ENCODE results near the gene ZNF615. TPM values are rescaled to one million over a fixed set of nuclear protein-coding genes. Genes with fewer than 3 reads are reported as not detected.
A peak's percentile ranks its signal among the peaks of the same experiment; 100 is the strongest.
"Not testable (repeated sequence)": the region's sequence is repeated elsewhere in the genome, so short reads cannot be mapped to it uniquely, and the experiment has no call there.

Gene ZNF615
- total RNA-seq, 4 donors from 2014 or later: 3.6 to 23.9 (median 14.4) TPM

- in situ Hi-C loops (cut with MboI; ENCODE audit: low pct_ligation_motif_present in 1 of 4, low pct_unique_long_range_greater_than_20kb in 1 of 4, low sequenced_read_pairs in 3 of 4) (no loop called here), intact Hi-C loops (cut with DNase I; ENCODE audit: low total_unique reads) (no loop called here)
- no peaks in the 10 kb centered on the region for H3K4me1 ChIP-seq
- TF ChIP-seq EP300 (IDR thresholded peaks at IDR 0.05; ENCODE audit: low read depth) (no peak), POLR2A (IDR thresholded peaks at IDR 0.05) (no peak), POLR2AphosphoS5 (IDR thresholded peaks at IDR 0.05) (no peak), CTCF (IDR thresholded peaks at IDR 0.05) (no peak)
- no peaks in the 10 kb centered on the region for H3K27me3 ChIP-seq
- peaks cover 68 to 86% of the 10 kb centered on the region in 2 donors for H3K9me3 ChIP-seq
- H3K4me3 ChIP-seq: no peak overlapping the region
- DNase-seq: no peak
- peaks cover 12 to 93% (median 52%) of the 10 kb centered on the region in 4 donors for H3K36me3 ChIP-seq
- no peak overlapping the region for H3K27ac ChIP-seq
- WGBS, 2 donors (ENCODE audit: low coverage in 1 of 2): 88 to 94% methylated on average over 4 of the region's 4 CpGs
These were observed 31.2 kb upstream of the ZNF615 start for GRCh38 chr19:52039169-52039568.

- Histone ChIP-seq H3K4me3 (no peak overlapping the region), H3K27ac (no peak overlapping the region), H3K4me1 (no peaks in the 10 kb centered on the region), H3K36me3 (peaks cover 10 to 63% (median 38%) of the 10 kb centered on the region in 4 donors), H3K9me3 (peaks cover 83 to 91% of the 10 kb centered on the region in 2 donors), H3K27me3 (no peaks in the 10 kb centered on the region)
- intact Hi-C loops (cut with DNase I; ENCODE audit: low total_unique reads) (no loop called here), in situ Hi-C loops (cut with MboI; ENCODE audit: low pct_ligation_motif_present in 1 of 4, low pct_unique_long_range_greater_than_20kb in 1 of 4, low sequenced_read_pairs in 3 of 4) (no loop called here)
- DNase-seq: no peak
- 94 to 97% methylated on average over 9 to 12 of the region's 12 CpGs for WGBS, 2 donors (ENCODE audit: low coverage in 1 of 2)
- TF ChIP-seq POLR2AphosphoS5 (IDR thresholded peaks at IDR 0.05) (no peak), CTCF (IDR thresholded peaks at IDR 0.05) (no peak), EP300 (IDR thresholded peaks at IDR 0.05; ENCODE audit: low read depth) (no peak), POLR2A (IDR thresholded peaks at IDR 0.05) (no peak)
These were observed 26.2 kb upstream of the ZNF615 start for GRCh38 chr19:52034051-52034728.

GRCh38 chr19:52028780-52029123 is 20.7 kb upstream of the ZNF615 start:
- Histone ChIP-seq H3K4me1 (peaks cover 0 to 17% (median 3%) of the 10 kb centered on the region in 4 donors), H3K36me3 (peaks cover 0 to 29% (median 15%) of the 10 kb centered on the region in 4 donors), H3K4me3 (peak overlapping the region; percentile 61 to 91 (median 80)), H3K27ac (peak overlapping the region; percentile 86 to 94 (median 90)), H3K9me3 (peaks cover 38 to 46% of the 10 kb centered on the region in 2 donors), H3K27me3 (no peaks in the 10 kb centered on the region)
- no peak for DNase-seq
- in situ Hi-C loops (cut with MboI; ENCODE audit: low pct_ligation_motif_present in 1 of 4, low pct_unique_long_range_greater_than_20kb in 1 of 4, low sequenced_read_pairs in 3 of 4): no loop called here
- no peak for TF ChIP-seq POLR2A (IDR thresholded peaks at IDR 0.05)
- no peak for TF ChIP-seq CTCF (IDR thresholded peaks at IDR 0.05)
- no peak for TF ChIP-seq EP300 (IDR thresholded peaks at IDR 0.05; ENCODE audit: low read depth)
- no peak for TF ChIP-seq POLR2AphosphoS5 (IDR thresholded peaks at IDR 0.05)
- intact Hi-C loops (cut with DNase I; ENCODE audit: low total_unique reads): no loop called here
- WGBS, 2 donors (ENCODE audit: low coverage in 1 of 2): 17 to 22% methylated on average over 5 of the region's 5 CpGs

DNA sequence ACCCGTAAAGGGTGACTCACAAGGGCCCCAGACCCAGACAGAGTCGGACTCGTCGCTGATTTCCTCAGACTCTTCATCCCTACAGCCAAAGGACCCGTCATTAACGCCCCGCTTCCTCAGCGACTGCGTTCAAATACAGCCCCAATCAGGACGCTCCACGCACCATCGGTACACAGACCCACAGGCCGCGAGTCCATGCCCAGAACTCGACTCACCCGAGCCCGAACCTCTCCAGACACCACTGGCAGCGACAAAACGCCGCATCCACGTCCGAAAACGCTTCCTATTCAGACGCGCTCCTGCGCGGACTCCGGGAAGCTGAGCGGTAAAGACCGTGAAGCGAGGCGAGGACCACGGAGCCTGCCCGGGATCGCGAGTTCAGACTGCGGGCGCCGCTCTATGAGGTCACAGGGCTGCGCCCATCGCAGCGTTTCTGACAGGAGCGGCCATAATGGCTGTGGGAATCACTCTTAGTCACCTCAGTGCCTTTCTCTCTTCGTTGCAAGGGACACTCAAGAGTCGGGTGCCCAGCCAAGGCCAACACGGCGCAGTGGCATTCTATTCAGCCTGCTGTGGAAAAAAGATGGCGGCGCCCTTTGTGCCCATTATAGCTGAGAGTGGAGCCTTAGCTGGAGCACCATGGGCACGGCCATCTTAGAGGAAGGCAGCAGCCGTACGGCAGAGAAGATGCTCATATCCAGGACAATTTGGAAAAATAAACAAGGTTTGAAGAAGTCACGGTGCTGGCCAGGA is 20.2 kb upstream of the ZNF615 start, which contains the start of gene ZNF614:
Gene ZNF614, minus strand, starts transcription at position 353 of the 753 bp plus-strand sequence. CDS start 2,634 bp downstream, outside the sequence.
- H3K36me3 ChIP-seq: peaks cover 0 to 29% (median 16%) of the 10 kb centered on the region in 4 donors
- peak within 1 kb of the TSS; percentile 86 to 94 (median 90) for H3K27ac ChIP-seq
- intact Hi-C loops (cut with DNase I; ENCODE audit: low total_unique reads): no loop called here
- H3K4me1 ChIP-seq: peaks cover 0 to 17% (median 3%) of the 10 kb centered on the region in 4 donors
- TF ChIP-seq EP300 (IDR thresholded peaks at IDR 0.05; ENCODE audit: low read depth) (no peak), POLR2A (IDR thresholded peaks at IDR 0.05) (peak; percentile 70), CTCF (IDR thresholded peaks at IDR 0.05) (no peak), POLR2AphosphoS5 (IDR thresholded peaks at IDR 0.05) (peak; percentile 50 to 87 (median 69))
- WGBS, 2 donors (ENCODE audit: low coverage in 1 of 2): 0 to 1% methylated on average over 3 to 52 of the region's 53 CpGs
- H3K27me3 ChIP-seq: no peaks in the 10 kb centered on the region
- H3K9me3 ChIP-seq: peaks cover 37 to 46% of the 10 kb centered on the region in 2 donors
- in situ Hi-C loops (cut with MboI; ENCODE audit: low pct_ligation_motif_present in 1 of 4, low pct_unique_long_range_greater_than_20kb in 1 of 4, low sequenced_read_pairs in 3 of 4): no loop called here
- DNase-seq: peak; percentile 90
- peak within 1 kb of the TSS; percentile 61 to 91 (median 80) for H3K4me3 ChIP-seq

GRCh38 chr19:52026255-52026990 is 18.4 kb upstream of the ZNF615 start:
- Histone ChIP-seq H3K36me3 (peaks cover 5 to 42% (median 23%) of the 10 kb centered on the region in 4 donors), H3K4me1 (peaks cover 0 to 17% (median 3%) of the 10 kb centered on the region in 4 donors), H3K9me3 (peaks cover 35 to 43% of the 10 kb centered on the region in 2 donors)
- 88 to 91% methylated on average over 8 to 15 of the region's 15 CpGs for WGBS, 2 donors (ENCODE audit: low coverage in 1 of 2)
- H3K27me3 ChIP-seq; in situ Hi-C loops (cut with MboI; ENCODE audit: low pct_ligation_motif_present in 1 of 4, low pct_unique_long_range_greater_than_20kb in 1 of 4, low sequenced_read_pairs in 3 of 4); DNase-seq; H3K27ac ChIP-seq; H3K4me3 ChIP-seq; intact Hi-C loops (cut with DNase I; ENCODE audit: low total_unique reads): not testable (repeated sequence)
